Measurements from ENCODE around the gene FAM163A.

The FAM163A gene

GRCh38 chr1:179865377-179865776 is 122.3 kb downstream of the FAM163A start:
- no peak for DNase-seq
